Activated CD4-positive, CD25-positive, alpha-beta regulatory T cell (primary cell): ENCODE data around the gene PSMC5.
"Not testable (repeated sequence)": the region's sequence is repeated elsewhere in the genome, so short reads cannot be mapped to it uniquely, and the experiment has no call there.

ENCODE experiments used
- DNase-seq, 4 experiments: peaks; one replicate each; lab custom pipeline; 2025; lab: John Stamatoyannopoulos, UW

The PSMC5 gene

GRCh38 chr17:63871646-63872365 is 44.6 kb downstream of the PSMC5 start:
- not testable (repeated sequence) for DNase-seq

- DNase-seq = not testable (repeated sequence)
Measured at GRCh38 chr17:63873577-63873976, 46.3 kb downstream of the PSMC5 start, which contains the start of gene CSH2. Gene CSH2 (minus strand): TSS chr17:63873677. CDS start chr17:63873614, 63 bp downstream.

DNA sequence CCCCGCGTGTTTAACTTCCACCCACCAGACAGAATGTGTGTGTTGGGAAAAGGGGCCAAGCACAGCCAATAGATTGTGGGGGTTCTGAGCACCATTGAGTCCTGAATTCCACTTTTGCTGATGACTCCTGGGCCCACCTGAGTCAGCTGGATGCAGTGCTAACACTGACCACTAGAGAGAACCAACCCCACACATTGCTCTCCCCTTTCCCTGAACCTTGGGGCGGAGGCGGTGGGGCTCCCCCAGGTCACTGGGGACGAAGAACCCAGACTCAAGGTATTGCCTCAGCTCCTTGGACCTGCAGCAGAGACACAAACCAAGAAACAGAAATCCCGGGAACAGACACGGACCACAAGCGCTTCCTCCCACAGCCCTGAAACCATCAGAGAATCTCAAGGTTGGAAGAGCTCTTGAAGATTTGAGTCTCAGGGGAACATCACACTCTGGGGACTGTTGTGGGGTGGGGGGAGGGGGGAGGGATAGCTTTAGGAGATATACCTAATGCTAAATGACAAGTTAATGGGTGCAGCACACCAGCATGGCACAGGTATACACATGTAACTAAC is 46.9 kb downstream of the PSMC5 start:
- not testable (repeated sequence) for DNase-seq

GRCh38 chr17:63874693-63875092 is 47.5 kb downstream of the PSMC5 start:
- not testable (repeated sequence) for DNase-seq

- DNase-seq = not testable (repeated sequence)
Measured at GRCh38 chr17:63878413-63878812, 51.2 kb downstream of the PSMC5 start.

DNA sequence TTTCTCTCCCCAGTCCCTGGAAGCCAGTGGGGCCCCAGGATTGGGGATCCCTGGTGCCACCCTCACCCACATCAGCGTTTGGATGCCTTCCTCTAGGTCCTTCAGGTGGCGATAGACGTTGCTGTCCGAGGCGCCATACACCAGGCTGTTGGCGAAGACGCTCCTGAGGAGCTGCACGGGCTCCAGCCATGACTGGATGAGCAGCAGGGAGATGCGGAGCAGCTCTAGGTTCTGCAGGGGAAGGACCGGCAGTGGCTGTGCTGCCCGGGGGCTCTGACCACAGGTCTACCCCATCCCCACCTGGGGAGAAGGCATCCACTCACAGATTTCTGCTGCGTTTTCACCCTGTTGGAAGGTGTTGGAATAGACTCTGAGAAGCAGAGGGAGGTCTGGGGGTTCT is 53.5 kb downstream of the PSMC5 start:
- DNase-seq = no peak

DNA sequence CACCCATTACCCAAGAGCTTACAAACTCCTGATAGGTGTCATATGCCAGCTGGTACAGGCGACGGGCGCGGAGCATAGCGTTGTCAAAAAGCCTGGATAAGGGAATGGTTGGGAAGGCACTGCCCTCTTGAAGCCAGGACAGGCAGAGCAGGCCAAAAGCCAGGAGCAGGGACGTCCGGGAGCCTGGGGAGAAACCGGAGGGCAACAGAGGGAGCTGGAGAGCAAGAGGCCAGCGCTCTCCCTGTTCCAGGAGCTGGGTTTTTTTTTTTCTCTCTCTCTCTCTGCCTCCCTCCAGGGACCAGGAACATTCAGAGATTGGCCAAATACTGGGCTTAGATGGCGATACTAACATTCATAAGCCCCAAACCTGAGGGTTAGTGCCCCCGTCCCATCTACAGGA is 54.1 kb downstream of the PSMC5 start:
- DNase-seq = not testable (repeated sequence)
